ENCODE data around the gene SPATA31A3. TPM values are rescaled to one million over a fixed set of nuclear protein-coding genes. Genes with fewer than 3 reads are reported as not detected.
"Not testable (repeated sequence)": the region's sequence is repeated elsewhere in the genome, so short reads cannot be mapped to it uniquely, and the experiment has no call there.

SPATA31A3 gene
- total RNA-seq (2014; rRNA removed; shearing (Covaris generic)): 0.20 TPM in 1 of 2 replicates, not detected in the other

DNA sequence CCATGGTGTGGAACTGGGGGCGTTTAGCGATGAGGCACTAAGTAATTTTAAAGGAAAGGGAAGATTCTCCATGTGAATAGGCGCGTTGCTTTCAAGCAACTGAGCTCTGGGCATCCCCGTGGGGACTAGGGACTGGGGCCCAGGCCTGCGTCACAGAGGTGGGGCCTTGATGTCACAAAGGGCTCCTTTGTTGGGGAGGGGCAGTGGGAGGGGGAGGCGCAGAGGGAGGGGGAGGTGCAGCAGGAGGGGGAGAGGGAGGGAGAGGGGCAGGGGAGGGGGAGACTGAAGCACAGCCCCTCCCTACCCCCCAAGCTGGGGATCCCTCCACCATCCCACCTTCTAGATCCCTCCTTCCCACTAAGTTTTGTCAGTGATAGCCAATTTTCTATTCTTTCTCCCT lies at the start of gene SPATA31A3:
SPATA31A3 (minus strand) TSS at position 101 of the 400 bp plus-strand sequence; CDS start at position 72, 29 bp downstream.
- in situ Hi-C loops (cut with HindIII; ENCODE audit: low sequenced_read_pairs); DNase-seq (ENCODE audit: low spot score): not testable (repeated sequence)

DNA sequence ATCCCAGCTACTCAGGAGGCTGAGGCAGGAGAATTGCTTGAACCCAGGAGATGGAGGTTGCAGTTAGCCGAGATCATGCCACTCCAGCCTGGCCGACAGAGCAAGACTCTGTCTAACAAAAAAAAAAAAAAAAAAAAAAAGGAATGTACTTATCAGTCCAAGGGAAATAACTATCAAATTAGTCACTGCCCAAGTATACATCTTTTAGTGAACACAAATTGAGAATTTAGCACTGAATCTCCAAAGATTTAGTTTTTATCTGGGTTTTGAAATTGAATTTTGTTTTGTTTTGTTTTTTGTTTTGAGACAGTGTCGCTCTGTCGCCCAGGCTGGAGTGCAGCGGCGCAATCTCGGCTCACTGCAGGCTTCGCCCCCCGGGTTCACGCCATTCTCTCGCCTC lies 39.8 kb downstream of the SPATA31A3 start:
- in situ Hi-C loops (cut with HindIII; ENCODE audit: low sequenced_read_pairs); DNase-seq (ENCODE audit: low spot score): not testable (repeated sequence)

DNA sequence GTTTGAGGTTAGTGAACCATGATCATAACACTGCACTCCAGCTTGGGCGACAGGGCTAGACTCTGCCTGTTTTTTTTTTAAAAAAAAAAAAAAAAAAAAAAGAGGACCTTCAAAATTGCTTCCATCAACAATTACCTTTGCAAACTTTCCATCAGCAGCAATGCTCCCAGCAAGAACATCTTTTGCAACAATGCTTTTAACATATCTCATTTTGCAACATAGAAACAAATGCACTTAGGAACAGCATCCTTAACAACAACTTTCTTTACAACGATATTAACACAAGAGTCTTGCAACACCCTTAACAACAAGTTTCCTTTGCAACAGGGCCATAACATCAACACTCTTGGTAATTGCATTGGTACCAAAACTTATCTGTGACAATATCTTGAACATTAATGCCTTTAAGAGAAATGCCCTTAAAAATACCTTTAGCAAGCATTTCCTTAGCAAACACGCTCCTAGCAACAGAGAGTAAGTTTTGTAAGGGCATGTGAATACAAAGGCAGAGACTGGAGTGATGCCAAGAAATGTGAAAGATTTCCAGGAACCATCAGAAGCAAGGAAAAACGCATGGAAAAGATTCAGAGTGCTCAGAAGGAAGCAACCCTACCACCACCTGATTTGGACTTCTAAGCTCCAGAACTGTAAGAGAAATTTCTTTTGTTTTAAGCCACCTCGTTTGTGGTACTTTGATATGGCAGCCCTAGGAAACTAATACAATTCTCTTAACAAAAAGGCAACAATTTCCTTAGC lies 49.8 kb downstream of the SPATA31A3 start:
- in situ Hi-C loops (cut with HindIII; ENCODE audit: low sequenced_read_pairs): not testable (repeated sequence)
- DNase-seq (ENCODE audit: low spot score): peak; percentile 0

DNA sequence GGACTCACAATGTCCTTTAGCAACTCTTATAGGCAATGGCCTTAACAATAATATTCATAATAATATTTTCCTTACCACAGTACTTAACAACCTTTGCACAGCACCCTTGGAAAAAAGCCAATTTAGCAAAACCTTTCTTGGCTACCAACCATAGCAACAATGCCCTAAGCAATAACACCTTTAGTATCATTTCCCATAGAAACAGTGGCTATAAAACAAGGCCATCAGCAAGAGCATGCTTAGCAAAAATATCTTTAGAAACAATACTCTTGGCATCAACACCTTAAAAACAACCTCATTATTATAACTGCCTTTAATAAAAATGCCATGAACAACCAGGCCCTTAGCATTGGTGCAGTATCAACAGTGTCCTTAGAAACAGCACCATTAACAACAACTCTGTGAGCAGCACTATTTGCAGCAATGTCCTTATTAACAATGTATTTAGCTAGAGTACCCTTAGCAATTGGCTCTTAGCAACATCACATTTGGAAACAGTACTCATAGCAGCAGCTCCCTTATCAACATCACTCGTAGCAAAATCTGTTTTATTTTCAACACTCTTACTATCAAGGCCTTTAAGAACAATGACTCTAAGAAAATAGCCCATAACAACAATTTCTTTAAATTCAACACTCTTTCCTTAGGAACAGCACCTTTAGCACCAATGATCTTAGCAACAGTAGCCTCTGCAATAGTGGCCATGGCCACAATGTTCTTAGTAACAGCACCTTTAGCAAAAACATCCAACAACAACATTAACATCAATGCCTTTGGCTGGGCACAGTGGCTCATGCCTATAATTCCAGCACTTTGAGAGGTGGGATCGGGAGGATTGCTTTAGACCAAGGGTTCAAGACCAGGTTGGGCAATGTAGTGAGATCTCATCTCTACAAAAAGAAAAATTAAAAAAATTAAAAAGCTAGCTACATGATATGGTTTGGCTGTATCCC lies 52.2 kb downstream of the SPATA31A3 start:
- in situ Hi-C loops (cut with HindIII; ENCODE audit: low sequenced_read_pairs): not testable (repeated sequence)

DNA sequence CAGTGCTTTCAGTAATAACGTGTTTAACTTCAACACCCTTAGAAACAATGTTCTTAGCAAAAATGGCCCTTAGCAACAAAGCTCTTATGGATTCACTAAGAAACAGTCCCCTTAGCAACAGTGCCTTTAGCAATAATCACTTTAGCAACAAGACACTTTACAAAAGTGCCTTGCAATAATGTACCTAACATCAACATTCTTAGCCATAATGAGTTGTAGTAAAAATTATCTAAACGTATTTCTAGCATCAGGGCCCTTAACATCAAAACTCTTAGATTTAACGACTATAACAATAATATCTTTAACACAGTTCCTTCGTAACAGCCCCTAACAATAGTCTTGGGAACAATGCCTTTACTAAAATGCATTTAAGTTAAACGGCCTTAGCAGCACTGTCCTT lies 54.0 kb downstream of the SPATA31A3 start:
- in situ Hi-C loops (cut with HindIII; ENCODE audit: low sequenced_read_pairs); DNase-seq (ENCODE audit: low spot score): not testable (repeated sequence)

More for the DNA sequence above, 52.2 kb downstream of the SPATA31A3 start:
- DNase-seq (ENCODE audit: low spot score): not testable (repeated sequence)

DNA sequence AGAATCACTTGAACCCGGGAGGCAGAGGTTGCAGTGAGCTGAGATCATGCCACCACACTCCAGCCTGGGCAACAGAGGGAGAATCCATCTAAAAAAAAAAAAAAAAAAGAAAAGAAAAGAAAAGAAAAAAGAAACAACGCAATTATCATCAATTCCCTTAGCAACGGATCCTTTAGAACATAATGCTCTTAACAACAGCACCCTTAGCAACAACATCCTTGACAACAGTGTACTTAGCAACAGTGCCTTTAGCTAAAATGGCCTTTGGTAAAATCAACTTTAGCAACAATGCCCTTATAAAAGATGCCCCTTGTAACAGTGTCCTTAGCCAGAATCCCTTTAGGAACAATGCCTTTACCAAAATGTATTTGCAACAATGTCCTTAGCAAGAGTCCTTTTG lies 54.7 kb downstream of the SPATA31A3 start:
- DNase-seq (ENCODE audit: low spot score); in situ Hi-C loops (cut with HindIII; ENCODE audit: low sequenced_read_pairs): not testable (repeated sequence)

Other genes with a start within 250 kb of the SPATA31A3 start
- gene ZNF658, start 91.8 kb downstream of the SPATA31A3 start, total RNA-seq (2014; rRNA removed; shearing (Covaris generic)): 9.2 and 12.8 TPM in 2 replicates